KG1 (cell line): ENCODE results near the gene RNF214.
"Not testable (repeated sequence)": the region's sequence is repeated elsewhere in the genome, so short reads cannot be mapped to it uniquely, and the experiment has no call there.

Experiments
- DNase-seq: peaks from one replicate; lab custom pipeline; 2025; lab: John Stamatoyannopoulos, UW

Gene RNF214

DNA sequence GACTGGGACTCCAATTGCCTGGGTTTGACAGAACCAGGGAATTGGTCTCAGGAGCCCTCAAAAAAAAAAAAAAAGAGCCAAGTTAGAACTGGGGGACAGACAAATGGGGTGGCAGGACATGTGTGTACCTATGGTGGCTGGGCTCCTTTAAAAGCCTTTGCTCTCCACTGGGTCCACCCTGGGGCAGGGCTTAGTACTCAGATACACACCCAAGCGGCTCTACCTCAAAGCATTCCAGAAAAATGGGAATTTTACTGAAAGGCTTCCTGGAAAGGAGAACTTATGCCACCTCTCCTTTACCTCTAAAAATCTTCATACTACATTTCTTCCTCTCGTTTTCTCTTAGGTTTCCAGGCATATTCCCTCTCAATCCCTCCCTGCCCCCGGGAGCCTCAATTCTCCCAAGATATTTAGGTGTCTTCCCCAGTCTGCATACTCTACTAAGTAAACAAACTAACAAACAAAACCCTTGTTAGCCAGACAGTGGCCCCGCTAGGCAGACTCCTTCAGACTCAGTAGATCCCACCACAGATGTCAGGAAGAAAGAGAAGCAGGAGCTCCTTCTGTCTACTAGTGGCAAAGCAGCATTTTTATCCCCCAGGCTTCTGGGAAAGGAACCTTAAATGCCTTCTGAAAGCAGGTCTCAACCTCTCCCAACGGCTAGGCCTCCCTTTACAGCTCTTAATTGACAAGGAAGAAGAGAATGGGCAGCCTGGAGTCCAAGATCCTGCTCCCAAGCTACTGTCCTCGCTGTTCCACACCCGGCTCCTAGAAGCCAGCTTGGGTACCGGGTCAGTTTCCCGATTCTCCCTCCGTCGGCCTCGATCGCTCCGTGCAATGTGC, 1.3 kb upstream of the RNF214 start:
- DNase-seq: no peak

- no peak for DNase-seq
These were observed 704 bp upstream of the RNF214 start, which contains the start of gene PCSK7 for GRCh38 chr11:117231842-117232091. TSS of gene PCSK7 (minus strand) at chr11:117232073. CDS start at chr11:117229844, 2,229 bp downstream.

GRCh38 chr11:117232911-117233409, 489 bp downstream of the RNF214 start:
- DNase-seq: no peak

GRCh38 chr11:117238221-117238620, 5.8 kb downstream of the RNF214 start:
- DNase-seq: no peak

GRCh38 chr11:117239295-117239694, 6.8 kb downstream of the RNF214 start:
- DNase-seq: no peak

DNA sequence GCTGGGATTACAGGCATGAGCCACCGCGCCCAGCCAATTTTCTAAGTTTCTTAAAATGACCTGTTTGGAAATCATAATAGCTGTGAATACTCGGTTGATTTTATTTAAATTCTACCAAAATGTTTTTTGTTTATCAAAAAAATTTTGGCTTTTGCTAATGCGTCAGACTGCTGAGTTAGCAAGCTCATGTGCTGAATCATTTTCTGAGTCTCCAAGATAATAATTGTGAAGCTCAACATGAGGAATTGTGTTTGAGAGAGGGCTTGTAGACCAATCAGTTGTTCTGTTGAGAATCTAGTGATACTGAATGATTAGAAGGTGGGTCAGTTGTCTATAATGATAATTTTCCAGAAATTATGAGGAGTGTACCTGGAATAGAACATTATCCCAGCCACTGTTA, 15.9 kb downstream of the RNF214 start:
- DNase-seq: no peak

DNA sequence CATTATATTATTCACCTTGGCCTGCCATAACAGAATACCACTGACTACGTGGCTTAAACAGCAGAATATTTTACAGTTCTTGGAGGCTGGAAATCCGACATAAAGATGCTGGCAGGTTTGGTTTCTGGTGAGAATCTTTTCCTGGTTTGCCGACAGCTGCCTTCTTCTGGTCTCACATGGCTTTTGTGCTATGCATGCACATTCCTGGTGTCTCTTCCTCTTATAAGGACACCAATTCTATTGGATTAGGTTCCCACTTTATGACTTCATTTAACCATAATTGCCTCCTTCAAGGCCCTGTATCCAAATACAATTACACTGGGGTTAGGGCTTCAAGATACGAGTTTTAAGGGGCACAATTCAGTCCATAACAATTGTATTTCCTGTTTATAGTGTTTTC, 17.1 kb downstream of the RNF214 start:
- no peak for DNase-seq

- no peak for DNase-seq
These were observed 19.0 kb downstream of the RNF214 start for GRCh38 chr11:117251506-117251905.

DNA sequence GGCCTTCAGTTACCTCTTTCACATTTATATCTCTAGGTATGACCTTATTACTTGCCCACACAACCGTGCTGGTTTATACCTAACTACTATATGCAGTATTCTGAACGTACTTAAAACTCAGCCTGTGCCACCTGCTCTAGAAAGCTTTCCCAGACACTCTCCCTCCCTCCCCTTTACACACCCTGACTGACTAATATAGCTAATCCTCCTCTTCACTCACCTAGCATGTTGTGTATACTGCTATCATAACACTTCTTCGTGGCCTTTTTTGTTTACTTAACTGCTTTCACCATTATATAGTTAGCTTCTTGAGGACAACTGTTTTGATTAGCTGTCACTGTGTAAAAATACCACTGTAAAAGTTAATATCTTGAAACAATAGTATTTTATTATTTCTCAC, 23.5 kb downstream of the RNF214 start:
- DNase-seq: no peak

DNA sequence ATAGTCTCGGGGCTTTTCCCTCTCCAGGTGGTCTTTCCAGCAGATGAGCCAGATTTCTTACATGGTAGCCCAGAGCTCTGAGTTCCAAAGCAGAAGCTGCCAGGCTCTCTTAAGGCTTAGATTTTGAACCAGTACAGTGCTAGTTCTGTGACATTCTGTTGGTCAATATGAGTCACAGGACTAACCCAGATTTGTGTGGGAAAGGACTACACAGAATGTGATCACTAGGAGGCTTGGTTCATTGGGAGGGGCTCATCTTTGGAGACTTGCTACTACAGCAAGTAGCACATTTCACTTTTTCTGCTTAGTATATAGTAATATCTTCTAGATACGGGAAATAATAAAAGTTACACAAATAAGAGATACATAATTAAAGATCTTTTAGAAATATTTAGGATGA, 24.1 kb downstream of the RNF214 start:
- DNase-seq: no peak

- no peak for DNase-seq
These were observed 26.1 kb downstream of the RNF214 start for GRCh38 chr11:117258576-117258975.

DNA sequence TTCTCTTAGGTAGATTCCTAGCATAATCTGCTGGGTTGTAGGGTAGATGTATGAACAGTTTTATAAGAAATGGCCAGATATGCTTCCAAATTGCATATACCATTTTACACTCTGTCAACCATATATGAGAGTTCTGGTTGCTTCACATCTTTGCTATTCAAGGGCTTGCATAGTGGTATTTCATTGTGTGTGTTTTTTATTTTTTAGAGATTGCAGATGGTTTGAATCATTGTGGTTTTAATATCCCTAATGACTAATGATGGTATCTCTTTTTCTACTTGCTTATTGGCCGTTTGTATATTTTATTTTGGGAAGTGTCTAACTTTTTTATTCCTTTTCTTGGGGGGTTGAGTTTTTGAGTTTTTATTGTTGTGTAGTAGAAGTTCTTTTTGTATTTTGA, 26.9 kb downstream of the RNF214 start:
- no peak for DNase-seq

DNA sequence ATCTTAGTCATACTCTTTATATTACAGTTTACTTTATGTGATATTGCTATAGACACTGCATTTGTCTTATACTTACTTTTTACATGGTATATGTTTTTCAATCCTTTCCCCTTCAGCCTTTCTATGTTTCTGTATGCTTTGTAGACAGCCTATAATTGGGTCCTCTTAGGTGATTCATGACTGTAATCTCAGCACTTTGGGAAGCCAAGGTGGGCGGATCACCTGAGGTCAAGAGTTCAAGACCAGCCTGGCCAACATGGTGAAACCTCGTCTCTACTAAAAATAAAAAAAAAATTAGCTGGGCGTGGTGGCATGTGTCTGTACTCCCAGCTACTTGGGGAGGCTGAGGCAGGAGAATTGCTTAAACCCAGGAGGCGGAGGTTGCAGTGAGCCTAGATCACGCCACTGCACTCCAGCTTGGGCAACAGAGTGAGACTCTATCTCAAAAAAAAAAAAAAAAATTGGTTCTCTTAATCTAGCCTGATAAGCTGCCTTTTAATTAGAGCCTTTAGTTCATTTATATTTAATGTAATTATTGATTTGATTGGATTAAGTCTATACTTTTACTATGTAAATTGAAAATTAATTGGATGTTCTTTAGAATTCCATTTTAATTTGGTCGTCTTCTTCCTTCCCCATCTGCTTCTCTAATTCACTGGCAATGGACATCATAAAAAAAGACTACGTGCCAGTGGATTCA, 32.3 kb downstream of the RNF214 start:
- DNase-seq: not testable (repeated sequence)

GRCh38 chr11:117265745-117266144, 33.3 kb downstream of the RNF214 start:
- no peak for DNase-seq

DNA sequence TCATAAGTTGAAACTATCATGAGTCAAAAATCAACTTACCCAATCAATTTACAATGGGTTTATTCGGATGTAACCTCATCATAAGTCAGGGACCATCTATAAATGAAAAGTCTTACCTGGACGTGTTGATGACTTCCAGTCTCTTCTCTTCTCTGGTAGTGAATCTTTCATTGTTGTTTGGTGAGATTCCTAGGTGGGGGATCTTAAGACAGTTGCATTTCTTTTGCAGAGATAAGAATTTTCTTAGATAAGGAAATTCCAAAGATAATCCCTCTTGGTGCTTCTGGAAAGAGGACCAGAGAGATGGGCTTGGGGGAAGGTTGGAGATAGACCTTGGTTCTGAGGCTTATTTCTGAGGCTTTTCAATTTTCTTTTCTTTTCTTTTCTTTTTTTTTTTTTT, 37.4 kb downstream of the RNF214 start:
- DNase-seq: no peak

DNA sequence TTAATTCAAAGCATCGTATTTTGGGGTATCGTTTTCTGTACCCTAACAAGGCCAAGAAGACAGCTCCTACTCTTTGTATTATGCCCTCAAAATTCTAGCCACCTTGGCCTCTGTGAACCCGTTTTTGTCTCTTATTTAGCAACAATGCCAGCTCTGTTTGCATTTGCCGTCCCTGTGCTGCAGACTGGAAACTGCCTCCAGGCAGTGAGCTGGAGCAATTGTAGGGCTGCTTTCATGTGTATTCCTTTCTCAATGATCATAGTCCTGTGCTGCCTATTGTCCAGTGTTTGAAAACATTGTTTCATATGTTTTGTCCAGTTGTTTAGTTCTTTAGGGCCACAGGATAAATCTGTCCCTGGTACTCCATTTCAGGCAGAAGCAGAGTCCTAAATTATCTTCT, 38.7 kb downstream of the RNF214 start:
- DNase-seq: no peak

GRCh38 chr11:117272175-117272574, 39.7 kb downstream of the RNF214 start:
- DNase-seq: not testable (repeated sequence)

DNA sequence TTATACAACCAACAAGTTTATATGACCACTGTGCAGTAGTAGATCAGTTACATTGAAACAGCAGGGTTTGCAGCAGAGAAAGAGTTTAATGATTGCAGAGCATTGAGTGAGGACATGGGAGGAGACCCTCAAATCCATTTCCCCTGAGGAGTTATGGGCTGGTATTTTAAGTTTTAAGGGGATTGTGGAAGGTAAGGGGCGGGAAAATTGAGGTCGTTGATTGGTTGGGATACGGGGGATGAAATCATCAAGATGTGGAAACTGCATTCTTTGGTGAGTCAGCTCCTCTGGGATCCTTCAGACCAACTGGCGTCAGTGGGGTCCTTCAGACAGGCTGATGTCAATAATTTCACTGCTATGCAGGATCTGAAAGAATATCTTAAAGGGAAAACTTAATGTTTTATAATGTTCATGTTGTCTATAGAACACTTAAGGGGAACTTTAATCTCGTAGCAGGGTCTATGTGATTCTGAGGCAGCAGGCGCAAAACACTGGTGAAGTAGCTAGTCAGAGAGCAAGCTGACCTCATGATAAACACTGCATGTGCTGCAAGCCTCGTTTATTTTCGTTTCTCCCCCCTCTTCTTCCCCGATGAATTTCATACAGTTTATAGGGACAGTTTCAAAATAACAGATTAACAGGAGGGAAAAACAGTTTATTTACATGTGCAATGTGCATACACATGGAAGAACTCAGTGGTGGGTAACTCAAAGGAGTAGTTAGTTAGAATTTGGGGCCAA, 41.2 kb downstream of the RNF214 start:
- DNase-seq: no peak

- DNase-seq: no peak
These were observed 45.9 kb downstream of the RNF214 start for GRCh38 chr11:117278347-117278746.

DNA sequence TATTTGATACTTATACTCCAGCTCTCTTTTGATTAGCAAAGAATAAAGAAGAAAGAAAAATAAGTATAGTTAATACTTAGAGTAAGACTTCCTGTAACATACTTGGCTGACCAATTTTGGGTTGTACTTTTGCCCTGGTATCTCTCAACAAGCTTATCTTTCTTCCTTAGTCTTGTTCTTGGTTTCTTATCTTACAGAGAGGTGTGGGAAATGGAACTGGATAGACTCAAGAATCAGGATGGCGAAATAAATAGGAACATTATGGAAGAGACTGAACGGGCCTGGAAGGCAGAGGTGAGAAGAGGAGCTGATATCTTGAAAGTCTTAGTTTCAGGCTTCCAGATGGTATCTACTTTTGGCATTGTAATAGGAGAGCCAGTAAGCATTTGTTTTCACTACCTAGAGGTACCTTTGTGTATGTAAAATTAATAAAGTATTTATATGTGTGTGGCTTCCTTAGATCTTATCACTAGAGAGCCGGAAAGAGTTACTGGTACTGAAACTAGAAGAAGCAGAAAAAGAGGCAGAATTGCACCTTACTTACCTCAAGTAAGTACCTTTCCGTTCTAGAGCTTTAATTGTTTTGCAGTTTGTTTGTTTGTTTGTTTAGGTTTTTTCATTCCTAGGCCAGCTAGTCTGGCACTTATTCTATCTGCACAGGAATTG, 47.4 kb downstream of the RNF214 start:
- no peak for DNase-seq

GRCh38 chr11:117281159-117281558, 48.7 kb downstream of the RNF214 start:
- no peak for DNase-seq

GRCh38 chr11:117281869-117282268, 49.4 kb downstream of the RNF214 start:
- no peak for DNase-seq
